GM19438 (cell line): ENCODE data around the gene CYSRT1.

ENCODE experiments used
- ATAC-seq: cut with Tn5 transposase; IDR thresholded peaks from one replicate; pipeline ENCODE4 v1.9.1; 2021; ENCODE audit warnings: low read depth; ENCODE audit not compliant: unreplicated experiment

CYSRT1 gene

DNA sequence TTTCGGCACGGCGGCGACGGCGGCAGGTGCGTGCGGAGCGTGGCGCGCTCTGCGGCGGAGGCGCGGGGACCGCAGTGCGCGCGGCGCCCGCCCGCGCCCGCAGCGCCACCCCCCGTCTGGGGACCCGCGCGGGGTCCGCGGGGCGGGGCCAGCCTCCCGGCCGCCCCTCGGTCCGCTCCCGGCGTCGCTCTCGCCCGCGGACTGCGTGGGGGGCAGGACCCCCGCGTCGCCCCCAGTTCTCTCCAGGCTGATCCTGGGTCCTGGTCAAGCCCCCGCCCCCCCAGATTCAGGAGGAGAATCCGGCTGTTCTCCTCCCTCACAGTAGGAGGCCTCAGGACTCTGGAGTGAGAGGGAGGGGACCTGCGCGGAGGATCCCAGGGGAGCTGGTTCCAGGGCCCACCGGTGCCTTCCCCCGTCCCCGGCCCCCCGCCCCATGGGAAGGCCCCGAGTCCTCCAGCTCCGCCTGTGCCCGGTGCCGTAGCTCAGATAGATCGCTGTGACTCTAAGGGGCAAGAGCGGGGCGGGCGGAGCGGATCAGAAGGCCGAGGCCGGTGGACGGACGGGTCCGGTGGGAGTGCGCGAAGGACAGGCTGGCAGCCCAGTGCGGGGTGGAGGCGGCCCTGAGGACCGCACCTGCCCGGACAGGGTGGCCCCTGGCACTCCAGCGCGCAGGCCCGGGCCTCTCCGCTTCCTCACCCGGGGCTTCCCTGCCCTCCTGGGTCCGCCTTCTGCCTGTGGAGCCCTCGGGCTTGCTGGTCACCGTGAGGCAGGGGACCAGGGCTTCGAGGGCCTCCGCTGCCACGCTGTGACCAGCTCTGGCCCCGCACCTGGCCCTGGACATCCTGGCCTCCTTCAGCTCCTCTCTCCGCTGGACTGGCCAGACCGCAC, 2.5 kb upstream of the CYSRT1 start, which contains the start of gene RNF208:
RNF208 (minus strand) TSS at position 51 of the 888 bp plus-strand sequence. CDS start 1,028 bp downstream, outside the sequence.
- ATAC-seq: no peak

GRCh38 chr9:137223078-137223970, 1.6 kb upstream of the CYSRT1 start:
- peak; percentile 60 for ATAC-seq

GRCh38 chr9:137225699-137226331, 841 bp downstream of the CYSRT1 start:
- no peak for ATAC-seq

- ATAC-seq: no peak
These were observed 1.5 kb downstream of the CYSRT1 start for GRCh38 chr9:137226338-137227053.

- ATAC-seq: no peak
These were observed 2.3 kb downstream of the CYSRT1 start, which contains the start of gene RNF224 for GRCh38 chr9:137227054-137227852. Gene RNF224, plus strand, starts transcription at chr9:137227502. Its CDS starts 834 bp downstream, at chr9:137228336.

DNA sequence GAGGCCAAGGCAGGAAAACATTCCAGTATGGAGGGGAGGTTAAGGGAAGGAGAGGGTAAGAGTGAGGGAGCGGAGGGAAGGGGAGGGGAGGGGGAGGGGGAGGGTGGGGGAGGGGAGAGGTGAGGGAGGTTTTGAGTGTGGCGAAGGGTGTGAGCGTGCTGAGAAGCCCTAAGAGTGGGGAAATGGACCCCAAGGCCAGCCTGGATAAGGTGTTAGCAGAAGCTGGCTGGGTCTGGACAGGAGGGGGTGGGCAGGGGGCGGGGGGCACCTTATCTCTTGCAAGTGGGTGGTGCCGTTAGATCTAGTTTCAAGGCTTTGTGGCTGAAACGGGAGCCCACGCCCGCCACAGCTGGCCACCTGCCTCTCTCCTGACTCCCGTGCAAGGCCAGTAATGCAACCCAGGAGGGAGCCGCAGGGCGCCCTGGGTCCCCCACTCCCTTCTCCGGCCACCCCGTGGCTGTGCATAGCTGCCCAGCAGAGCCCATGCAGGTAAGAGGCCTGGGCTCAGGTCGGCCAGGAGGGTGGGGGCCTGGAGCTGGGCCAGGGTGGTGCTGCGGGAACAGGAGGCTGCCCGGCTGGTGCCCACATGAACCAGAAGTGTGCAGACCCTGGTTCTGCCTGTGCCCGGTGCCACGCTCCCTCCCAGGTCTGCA, 3.0 kb downstream of the CYSRT1 start:
- ATAC-seq: no peak

DNA sequence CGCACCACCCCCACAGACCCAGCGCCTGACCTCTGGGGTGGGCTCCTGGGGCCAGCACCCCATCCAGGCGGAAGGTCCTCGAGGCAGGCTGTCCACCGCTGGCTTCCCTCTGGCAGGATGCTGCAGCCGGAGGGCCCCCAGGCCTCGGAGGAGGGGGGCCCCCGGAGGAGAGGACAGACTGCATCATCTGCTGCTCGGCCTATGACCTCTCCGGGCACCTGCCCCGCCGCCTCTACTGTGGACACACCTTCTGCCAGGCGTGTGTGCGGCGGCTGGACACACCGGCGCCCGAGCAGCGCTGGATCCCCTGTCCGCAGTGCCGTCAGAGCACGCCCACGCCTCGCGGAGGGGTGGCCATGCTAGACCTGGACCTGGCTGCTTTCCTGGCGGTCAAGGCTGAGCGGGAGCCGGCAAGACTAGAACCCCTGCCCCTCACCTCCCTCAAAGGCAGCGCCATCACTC, 3.6 kb downstream of the CYSRT1 start:
- no peak for ATAC-seq

DNA sequence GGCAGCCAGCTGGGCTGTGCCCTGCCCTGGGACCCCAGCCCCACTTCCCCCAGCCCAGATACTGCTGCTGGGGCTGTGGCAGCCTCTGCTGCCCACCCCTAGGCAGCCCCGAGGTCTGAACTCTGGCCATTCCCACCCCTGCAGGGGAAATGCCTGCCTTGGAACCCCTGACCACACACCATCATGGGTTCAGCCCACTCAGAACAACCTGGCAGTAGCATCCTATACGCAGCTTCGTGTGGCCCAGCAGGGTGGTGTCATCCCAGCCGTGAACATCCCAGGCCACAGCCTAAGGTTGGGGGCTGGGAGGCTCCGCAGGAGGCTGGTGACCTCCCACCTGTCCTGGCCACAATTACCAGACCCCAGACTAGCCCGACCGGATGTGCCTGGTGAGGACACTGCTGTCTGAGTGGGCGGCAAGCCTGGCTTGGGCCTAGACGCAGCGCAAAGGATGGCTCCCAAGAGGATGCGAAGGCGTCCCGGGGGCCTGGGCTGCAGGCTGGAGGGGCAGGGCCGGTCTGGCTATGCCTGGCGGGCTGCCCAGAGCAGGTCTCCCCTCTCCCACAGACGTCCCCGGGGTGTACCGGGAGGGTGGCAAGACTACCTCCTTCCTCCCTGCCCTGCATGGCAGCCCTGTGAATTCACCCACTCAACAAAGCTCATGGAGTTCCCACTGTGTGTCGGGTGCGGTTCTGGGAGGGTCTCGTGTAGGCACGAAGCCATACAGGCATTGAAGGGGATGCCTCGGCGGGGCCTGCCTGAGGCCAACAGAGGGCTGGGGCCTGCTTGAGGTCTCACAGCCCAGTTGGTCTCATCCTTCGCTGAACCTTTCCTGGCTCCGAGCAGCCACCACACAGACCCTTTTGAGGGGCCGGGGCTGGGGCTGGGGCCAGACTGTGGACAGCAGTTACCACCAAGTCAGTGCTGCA, 4.3 kb downstream of the CYSRT1 start:
- no peak for ATAC-seq

GRCh38 chr9:137229903-137230704, 5.1 kb downstream of the CYSRT1 start:
- no peak for ATAC-seq

DNA sequence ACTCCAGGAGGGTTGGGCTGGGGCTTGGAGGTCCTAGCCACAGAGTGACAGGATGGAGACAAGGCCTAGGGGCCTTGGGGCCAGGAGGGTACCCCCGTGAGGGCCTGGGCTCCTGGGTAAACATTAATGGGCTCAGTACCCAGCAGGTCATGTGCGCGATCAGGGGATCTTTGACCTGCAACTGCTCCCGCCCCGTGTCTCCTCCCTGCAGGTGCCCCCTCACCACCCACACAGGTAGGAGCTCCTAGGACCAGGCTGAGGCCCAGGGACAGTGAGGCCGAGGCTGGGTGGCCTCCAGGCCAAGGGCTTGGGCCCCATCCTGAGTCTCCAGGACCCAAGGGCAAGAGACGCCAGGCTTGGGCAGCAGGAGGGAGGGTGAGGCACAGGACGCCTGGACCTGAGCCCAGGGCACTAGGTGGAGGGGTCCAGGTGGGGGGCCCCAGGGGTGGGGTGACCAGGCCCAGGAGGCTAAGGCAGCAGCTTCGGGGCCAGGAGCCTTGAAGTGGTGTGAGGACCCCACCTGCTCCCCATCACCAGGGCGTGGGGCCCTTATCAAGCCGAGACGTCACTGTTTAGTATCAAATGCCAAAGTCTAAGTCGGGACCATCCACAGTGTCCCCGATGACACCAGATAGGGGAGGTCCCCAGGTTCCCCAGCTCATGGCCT, 5.9 kb downstream of the CYSRT1 start, which contains the start of gene SLC34A3:
SLC34A3 (plus strand) TSS at position 197 of the 667 bp plus-strand sequence. CDS start 802 bp downstream, outside the sequence.
- no peak for ATAC-seq

DNA sequence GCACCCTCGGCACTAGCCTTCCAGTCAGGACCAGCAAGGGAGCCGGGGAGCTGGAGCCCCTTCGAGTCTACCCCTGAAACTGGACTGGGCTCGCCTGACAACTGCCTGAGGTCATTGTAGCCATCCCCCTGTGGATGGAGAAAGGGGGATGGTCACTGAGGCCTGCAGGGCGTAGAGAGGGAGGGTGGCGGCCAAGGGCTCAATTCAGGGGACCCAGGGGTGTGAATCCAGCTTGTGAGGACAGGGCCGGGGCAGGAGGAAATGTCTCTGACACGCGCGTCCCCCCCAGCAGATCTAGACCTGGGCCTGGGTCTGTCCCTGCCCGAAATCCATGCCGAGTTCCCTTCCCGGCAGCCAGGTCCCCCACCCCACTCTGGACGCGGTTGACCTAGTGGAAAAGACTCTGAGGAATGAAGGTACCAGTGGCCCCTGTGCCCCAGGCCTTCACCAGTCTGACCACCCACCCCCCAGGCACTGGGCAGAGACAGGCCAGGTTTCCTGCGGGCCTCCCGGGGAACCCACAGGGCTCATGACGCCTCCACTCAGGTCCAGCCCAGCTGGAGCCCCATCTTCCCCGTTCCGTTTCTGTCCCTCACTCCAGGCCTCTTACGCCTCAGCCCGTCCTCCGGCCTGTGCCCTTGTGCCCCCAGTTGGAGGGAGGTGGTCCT, 6.5 kb downstream of the CYSRT1 start:
- no peak for ATAC-seq

GRCh38 chr9:137232101-137232500, 7.1 kb downstream of the CYSRT1 start:
- ATAC-seq: no peak

DNA sequence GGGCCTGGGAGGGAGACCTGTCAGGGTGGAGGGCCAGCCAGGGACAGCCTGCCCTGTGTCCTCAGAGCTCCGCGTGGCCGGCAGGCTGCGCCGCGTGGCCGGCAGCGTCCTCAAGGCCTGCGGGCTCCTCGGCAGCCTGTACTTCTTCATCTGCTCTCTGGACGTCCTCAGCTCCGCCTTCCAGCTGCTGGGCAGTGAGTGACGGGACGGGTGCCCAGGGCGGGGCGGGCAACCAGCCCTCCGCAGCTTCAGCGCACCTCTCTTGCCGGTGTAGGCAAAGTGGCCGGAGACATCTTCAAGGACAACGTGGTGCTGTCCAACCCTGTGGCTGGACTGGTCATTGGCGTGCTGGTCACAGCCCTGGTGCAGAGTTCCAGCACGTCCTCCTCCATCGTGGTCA, 7.5 kb downstream of the CYSRT1 start:
- no peak for ATAC-seq

DNA sequence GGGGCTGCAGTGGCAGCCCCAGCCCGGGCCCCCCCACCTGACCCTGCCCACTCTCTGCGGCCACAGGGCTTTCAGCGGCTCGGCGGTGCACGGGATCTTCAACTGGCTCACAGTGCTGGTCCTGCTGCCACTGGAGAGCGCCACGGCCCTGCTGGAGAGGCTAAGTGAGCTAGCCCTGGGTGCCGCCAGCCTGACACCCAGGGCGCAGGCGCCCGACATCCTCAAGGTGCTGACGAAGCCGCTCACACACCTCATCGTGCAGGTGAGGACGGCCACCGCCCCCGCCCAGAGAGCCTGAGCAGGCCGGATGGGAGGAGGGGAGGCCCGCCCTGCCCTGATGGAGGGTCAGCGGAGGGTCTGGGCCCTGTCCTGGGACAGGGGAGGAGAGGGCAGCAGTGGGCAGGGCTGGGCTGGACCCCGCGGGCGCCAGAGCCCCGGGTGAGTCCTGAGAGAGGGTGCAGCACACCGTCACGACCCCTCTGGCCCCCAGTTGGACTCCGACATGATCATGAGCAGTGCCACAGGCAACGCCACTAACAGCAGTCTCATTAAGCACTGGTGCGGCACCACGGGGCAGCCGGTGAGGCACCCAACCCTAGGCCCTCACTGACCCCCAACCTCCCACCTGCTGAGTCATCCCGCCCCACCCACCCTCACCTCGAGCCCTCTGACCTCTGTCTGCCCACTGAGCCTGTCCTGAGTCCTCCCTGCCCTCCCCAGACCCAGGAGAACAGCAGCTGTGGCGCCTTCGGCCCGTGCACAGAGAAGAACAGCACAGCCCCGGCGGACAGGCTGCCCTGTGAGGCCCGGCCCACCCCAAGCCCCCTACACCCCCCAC, 8.4 kb downstream of the CYSRT1 start:
- no peak for ATAC-seq
